NCI-H2227 (cell line): Measurements from ENCODE around the gene SIRPA.

Experiments
- DNase-seq: peaks from one replicate; lab custom pipeline; 2025; ENCODE audit not compliant: unreplicated experiment; lab: John Stamatoyannopoulos, UW

The SIRPA gene

DNA sequence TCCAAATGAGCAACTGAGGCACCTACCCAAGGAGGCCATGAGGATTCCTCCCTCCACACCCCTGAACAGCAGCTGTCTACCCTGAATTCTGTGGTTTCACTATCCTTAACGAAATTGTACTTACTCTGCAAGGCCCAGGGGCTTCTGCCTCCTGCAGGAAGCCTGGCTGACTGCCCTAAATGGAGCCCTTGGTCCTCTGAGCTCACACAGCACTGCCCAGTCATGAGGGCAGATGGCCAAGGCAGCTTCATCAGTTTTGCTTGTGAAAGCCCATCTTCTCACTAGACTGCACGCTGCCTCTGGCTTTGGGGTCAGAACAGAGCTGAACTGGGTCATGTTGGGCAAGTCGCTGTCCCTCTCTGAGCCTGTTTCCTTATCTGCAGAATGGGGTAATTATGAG lies 26.4 kb upstream of the SIRPA start:
- no peak for DNase-seq

DNA sequence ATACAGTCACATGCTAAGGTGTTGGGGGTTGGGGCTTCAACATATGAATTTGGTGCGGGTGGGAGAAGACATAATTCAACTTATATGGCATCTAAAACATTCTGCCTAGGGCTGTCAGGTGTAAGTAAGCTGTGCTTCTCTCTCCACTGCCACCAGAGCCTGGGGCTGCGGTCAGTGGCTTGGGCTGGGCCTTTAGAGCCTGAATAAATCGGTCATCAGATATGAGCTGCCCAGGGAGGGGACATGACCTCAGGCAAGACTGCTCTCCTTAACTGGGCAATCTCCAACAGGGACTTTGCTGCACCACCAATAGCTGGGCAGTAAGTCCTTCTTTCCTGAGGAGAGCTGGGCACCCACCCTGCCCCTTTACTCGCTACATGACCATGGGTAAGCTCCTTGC lies 24.9 kb upstream of the SIRPA start:
- DNase-seq = no peak

DNA sequence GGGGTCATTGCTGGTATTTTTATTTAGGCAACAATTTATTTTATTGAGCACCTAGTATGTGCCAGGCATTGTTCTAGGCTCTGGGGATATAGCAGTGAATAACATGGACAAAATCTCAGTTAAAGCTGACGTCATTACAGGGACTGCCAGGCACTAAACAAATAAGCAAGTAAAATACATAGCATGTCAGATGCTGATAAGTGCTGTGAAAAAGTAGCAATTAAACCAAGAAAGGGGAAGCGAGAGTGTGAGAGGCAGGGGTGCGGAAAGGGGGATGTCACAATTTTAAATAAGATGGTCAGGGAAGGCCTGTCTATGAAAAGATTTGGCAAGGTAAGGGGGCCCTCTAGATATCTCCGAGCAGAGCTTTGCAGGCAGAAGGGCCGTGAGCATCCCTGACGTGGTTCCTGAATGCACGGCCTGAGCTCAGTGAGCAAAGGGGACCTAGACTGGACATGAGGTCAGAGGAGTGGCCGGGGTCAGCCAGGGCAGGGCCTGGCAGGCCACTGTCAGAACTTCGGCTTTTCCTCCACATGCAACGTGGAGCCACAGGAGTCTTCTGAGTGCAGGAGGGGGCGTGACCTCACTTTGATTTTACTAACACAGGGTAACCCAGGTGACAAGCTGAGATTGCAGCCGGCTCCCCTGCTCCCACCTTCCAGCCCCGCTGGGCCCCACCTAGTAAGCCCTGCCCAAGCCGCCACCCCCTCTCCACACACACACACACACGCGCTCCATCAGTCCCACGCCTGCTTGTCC lies 24.2 kb upstream of the SIRPA start:
- DNase-seq = no peak

GRCh38 chr20:1871807-1872458 lies 23.3 kb upstream of the SIRPA start:
- no peak for DNase-seq

DNA sequence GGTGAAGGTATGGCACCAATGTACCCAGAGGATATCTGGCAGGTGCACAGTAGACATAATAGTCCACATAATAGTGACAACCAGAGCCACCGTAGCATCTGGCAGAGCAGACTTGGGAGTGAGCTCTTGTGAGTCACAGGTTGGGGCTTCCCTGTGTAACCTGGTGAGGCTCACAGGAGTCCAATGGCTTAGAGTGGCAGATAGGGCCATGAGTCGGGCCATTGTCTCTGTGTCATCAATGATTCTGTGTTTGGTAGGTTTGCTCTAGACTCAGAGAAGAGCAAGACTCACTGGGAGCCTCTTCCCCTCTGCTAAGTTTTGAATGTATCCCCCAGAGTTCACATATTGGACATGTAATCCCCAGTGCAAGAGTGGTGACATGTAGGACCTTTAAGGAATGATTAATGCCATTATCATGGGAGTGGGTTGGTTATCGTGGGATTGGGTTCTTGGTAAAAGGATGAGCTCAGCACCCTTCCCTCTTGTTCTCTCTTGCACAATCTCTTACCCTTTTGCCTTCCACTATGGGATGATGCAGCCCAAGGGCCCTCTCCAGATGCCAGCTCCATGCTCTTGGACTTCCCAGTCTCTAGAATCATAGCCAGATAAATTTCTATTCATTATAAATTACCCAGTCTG lies 22.6 kb upstream of the SIRPA start:
- no peak for DNase-seq

GRCh38 chr20:1874450-1875182 lies 20.6 kb upstream of the SIRPA start:
- peak; percentile 54 for DNase-seq

DNA sequence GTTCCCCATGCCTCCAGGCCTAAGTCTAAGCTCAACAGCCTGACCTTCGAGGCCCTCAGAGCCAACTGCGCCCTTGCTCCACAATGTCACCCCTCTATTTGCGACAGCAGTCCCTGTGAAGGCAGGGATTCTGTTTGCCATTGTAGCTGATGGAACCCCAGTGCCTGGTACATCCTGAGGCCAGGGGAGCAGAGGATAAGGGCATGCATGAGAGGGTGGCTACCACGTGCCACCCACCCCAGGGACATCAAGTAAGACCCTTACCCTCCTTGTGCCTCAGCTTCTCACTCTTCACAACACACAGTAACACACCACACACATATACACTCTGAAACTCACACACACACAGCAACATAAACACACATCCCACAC lies 20.0 kb upstream of the SIRPA start:
- no peak for DNase-seq

DNA sequence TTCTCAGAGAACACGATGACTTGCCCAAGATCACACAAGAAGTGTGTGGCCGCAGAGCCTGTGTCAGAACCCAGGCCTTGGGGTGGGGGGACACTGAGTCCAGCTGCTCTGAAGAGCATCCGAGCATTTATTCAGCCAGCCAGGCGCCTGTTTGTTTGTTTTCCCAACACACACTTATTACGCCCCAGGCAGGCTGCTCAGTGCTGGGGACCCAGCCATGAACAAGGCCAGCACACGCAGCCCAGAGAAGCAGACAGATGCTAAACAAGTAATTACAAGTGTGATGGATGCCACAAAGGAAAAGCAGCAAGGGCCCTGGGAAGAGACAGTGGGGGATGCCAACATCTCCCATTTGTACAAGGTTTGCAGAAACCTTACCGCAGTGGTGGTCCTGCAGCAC lies 19.4 kb upstream of the SIRPA start:
- DNase-seq = peak; percentile 74

GRCh38 chr20:1876217-1876921 lies 18.8 kb upstream of the SIRPA start:
- DNase-seq = no peak

- DNase-seq = peak; percentile 38
Measured at GRCh38 chr20:1876975-1877608, 18.1 kb upstream of the SIRPA start.

DNA sequence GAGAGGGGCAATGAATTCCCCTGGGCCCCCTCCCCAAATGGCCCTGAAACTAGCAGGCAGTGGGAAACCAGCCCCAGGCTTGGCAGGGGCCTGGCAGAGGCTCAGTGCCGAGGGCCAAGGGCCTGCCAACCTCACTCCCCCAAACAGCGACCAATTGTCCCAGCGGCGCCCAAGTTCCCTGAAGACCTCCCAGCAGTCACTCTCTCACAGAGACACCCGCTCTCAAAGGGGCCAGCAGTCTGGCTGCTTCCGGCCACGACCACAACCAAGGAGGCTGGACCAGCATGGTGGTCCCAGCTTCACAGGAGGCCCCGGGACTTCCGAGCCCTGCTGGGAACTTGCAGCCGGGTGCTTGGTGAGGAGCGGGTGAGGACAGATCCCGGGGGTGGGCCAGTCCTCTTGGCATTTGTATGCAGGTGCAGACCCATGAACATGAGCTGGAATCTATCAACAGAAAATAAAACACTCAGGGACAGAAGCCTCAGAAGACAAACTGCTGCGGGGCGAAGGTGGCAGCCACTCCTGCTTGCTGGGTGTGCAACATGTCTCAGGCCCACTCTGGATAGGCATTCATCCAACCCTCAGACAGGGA lies 17.5 kb upstream of the SIRPA start:
- DNase-seq = no peak

DNA sequence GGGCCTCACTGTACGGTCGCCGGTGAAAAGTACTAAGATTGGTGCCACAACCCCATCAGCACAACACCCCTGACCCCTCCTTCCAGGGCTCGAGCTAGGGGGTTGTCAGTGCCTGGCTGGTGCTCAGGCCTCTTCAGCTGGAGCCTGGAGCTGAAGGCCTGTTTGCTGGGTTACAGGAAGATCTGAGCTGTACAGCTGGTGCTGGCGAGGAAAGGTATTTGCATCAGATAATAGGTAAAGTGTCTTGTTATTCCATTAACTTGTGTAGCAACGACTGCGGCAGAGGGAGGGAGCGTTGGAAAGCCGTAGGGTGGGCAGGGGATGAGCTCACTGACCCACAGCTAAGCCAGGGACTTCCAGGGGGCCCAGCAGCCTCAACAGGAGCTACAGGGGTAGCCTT lies 15.8 kb upstream of the SIRPA start:
- no peak for DNase-seq

DNA sequence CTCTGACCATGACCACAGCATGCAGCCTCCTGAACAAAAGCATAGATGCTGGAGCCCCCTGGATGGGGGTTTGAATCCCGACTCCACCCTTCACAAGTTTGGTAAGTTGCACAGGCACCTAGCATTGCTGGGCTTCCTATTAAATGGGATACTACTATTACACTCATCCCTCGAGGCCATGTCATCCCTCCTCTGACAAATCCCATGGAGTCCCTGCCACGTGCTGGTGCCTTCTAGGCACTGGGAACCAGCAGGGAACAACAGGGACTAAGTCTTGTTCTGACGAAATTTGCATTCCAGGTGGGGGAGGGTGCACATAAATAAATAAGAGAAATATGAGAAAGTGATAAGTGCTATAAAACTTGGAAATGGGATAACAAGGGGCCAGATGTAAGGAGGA lies 15.3 kb upstream of the SIRPA start:
- DNase-seq = no peak

DNA sequence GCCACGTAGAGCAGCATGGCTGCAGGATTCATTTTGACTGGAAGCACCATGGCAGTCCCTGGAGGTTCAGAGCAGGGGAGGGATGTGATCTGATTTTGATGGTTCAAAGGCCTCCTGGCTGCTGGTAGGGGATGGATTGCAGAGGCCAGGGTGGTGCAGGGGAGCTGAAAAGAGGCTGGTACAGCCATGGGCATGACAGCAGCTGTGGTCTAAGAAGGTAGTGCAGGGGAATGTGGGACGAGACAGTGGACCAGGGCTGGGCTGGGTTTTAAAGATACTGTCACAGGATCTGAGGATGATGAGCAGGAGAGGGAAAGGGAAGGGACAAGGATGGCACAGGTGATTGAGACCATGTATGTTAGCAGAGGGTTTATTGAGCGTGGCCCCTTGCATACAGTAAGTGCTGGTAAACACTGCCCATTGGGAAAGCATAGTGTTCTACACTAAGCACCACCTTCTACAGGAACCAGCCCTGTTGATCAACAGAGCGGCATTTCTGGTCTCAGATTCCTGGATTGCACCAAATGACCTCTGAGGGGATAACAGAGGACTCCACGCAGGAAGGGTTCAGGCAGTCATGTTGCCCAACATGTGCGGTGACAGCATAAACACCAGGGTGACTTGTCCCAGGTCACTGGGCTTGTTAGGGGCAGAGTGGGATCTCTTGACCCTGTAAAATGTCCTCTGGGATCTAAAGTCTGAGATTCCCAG lies 14.5 kb upstream of the SIRPA start:
- no peak for DNase-seq

DNA sequence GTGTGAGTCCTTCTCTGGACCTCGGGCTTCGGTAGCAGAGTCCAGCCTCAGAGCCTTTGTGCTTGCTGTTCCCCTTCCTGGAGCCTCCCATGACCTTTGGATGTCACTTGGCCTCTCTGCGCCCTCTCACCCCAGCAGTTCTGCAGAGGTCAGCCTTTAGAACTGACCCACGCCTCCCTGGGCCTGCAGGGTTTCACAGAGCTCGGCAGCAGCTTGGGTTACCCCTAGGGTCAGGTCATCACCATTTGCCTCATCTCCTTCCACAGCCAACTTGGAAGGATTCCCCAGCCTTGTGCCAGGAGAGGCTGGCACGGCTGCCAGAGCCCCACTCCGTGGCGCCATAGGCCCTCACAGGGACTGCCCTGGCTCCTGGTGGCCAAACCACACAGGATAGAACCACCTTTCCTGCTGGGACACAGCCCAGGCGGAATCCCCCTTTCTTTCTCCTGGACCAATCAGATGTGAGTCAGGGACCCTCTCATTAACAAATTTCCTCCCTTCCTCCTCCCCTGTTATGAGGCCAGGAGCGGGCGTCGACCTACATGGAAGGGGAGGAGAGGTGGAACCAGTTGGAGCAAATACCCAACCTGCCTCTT lies 13.9 kb upstream of the SIRPA start:
- DNase-seq = no peak

GRCh38 chr20:1882026-1882425 lies 13.2 kb upstream of the SIRPA start:
- DNase-seq = no peak

- DNase-seq = peak; percentile 34
Measured at GRCh38 chr20:1883986-1884385, 11.2 kb upstream of the SIRPA start.

DNA sequence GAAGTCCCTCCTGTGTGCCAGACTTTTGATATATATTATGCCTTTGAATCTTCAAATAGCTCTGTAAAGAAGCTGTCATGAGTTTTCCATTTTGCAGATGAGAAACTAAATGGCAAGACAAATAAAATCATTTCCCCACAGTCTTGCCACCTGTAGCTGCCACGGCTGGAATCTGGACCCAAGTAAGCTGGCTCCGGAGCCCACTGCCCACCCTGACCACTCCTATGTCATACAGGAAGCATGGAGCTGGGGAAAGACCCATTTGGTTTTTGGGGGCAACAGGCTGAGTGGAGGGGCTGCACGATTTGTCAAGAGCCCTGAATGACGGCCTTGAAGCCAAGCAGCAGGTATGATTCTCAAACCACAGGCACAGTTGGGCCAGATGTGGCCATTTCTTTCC lies 10.0 kb upstream of the SIRPA start:
- no peak for DNase-seq
